ENCODE measurements around the gene SSTR5. TPM values are rescaled to one million over a fixed set of nuclear protein-coding genes. Genes with fewer than 3 reads are reported as not detected.

SSTR5 gene
- total and polyA plus RNA-seq, 2 of the 4 experiments (the other 2 are of a cell fraction) = not detected

GRCh38 chr16:1096169-1097082 is 23.9 kb downstream of the SSTR5 start, which contains the start of gene C1QTNF8:
C1QTNF8 (minus strand) TSS chr16:1096244; CDS start chr16:1094922, 1,322 bp downstream.
- Histone ChIP-seq H2AK9ac (replicated peaks; ENCODE audit: low read depth, low read length, poor library complexity) (no peak within 1 kb of the TSS), H3K79me1 (ENCODE audit: low read depth in 1 of 2, low read length in 2 of 2) (no peaks in the 10 kb centered on the region), H2BK120ac (ENCODE audit: low read depth, low read length) (no peak within 1 kb of the TSS), H3K4me2 (ENCODE audit: low read depth, low read length) (no peak within 1 kb of the TSS), H3K23ac (ENCODE audit: low read depth, low read length) (no peak within 1 kb of the TSS), H3K14ac (replicated peaks; ENCODE audit: low read depth, low read length) (no peak within 1 kb of the TSS), H3K9ac (ENCODE audit: low read depth, low read length) (no peak within 1 kb of the TSS), H2BK20ac (ENCODE audit: low read depth, low read length) (no peak within 1 kb of the TSS), H4K91ac (ENCODE audit: insufficient read depth, low read depth, low read length) (no peak within 1 kb of the TSS), H3K9me1 (ENCODE audit: insufficient read depth, low read length) (no peaks in the 10 kb centered on the region), H3K4me3 (ENCODE audit: insufficient read depth, low read depth, low read length) (no peak within 1 kb of the TSS), H3K27ac (ENCODE audit: insufficient read depth, low read length) (no peak within 1 kb of the TSS), H3K4me1 (ENCODE audit: control insufficient read depth, insufficient read depth, low read length) (no peaks in the 10 kb centered on the region), H2BK15ac (ENCODE audit: low read depth, low read length) (no peak within 1 kb of the TSS), H3K18ac (ENCODE audit: low read depth, low read length) (no peak within 1 kb of the TSS), H4K8ac (ENCODE audit: low read depth in 2 of 2, low read length in 2 of 2) (no peak within 1 kb of the TSS), H3K27me3 (ENCODE audit: control insufficient read depth, insufficient read depth, low read length) (peaks cover 7% of the 10 kb centered on the region; the same call in 1 of the 2 replicates), H3K4ac (ENCODE audit: low read depth, low read length) (no peak within 1 kb of the TSS), H2AK5ac (ENCODE audit: low read depth, low read length) (no peak within 1 kb of the TSS), H4K20me1 (ENCODE audit: insufficient read depth, low read length) (no peaks in the 10 kb centered on the region), H2AFZ (replicated peaks; ENCODE audit: low read length, poor library complexity) (no peak within 1 kb of the TSS), H4K5ac (ENCODE audit: low read depth, low read length) (no peak within 1 kb of the TSS), H3K36me3 (ENCODE audit: control insufficient read depth, insufficient read depth, low read length) (no peaks in the 10 kb centered on the region), H3K56ac (ENCODE audit: extremely low read depth, insufficient read depth, low read length) (no peak within 1 kb of the TSS), H3K9me3 (ENCODE audit: control insufficient read depth, insufficient read depth, low read length) (no peaks in the 10 kb centered on the region), H2BK5ac (ENCODE audit: low read depth, low read length, poor library complexity, severe bottlenecking) (no peak within 1 kb of the TSS)
- ChIA-PET CTCF (no interaction called here), POLR2A (ENCODE audit: unreplicated experiment) (no interaction called here)
- DNase-seq (no peak), ATAC-seq (ENCODE audit: low read depth) (no peak)
- 63% methylated on average over 16 of the region's 55 CpGs; no CpG with 5 or more reads in 1 of the 2 experiments for WGBS, 2 experiments (ENCODE audit: extremely low coverage in 2 of 2, insufficient read length in 1 of 2)
- no TSS peak for BruUV-seq (replicated peaks)
- intact Hi-C loops (cut with micrococcal nuclease) (no loop called here), dilution Hi-C loops (cut with HindIII; ENCODE audit: low sequenced_read_pairs, unreplicated experiment) (no loop called here), in situ Hi-C loops (cut with MboI; ENCODE audit: low sequenced_read_pairs) (no loop called here)
- TF ChIP-seq CTCF (conservative IDR thresholded peaks at IDR 0.05; ENCODE audit: low read depth, low read length) (no peak), MXI1 (IDR thresholded peaks at IDR 0.05; ENCODE audit: borderline replicate concordance, low read depth, low read length) (no peak), ELK1 (IDR thresholded peaks at IDR 0.05; ENCODE audit: borderline replicate concordance, low read depth, low read length) (no peak), FOS (IDR thresholded peaks at IDR 0.05; ENCODE audit: low read depth, low read length) (no peak), USF2 (IDR thresholded peaks at IDR 0.05; ENCODE audit: low read depth, low read length) (no peak), RCOR1 (IDR thresholded peaks at IDR 0.05; ENCODE audit: insufficient replicate concordance, low read length) (no peak), CEBPB (IDR thresholded peaks at IDR 0.05; ENCODE audit: low read depth, low read length) (no peak), MAFK (IDR thresholded peaks at IDR 0.05; ENCODE audit: low read depth, low read length) (no peak), POLR2A (IDR thresholded peaks at IDR 0.05; ENCODE audit: low read depth, low read length) (no peak), MAZ (IDR thresholded peaks at IDR 0.05; ENCODE audit: borderline replicate concordance, low read depth, low read length) (no peak), NFE2L2 (IDR thresholded peaks at IDR 0.05; ENCODE audit: low read depth, low read length) (no peak), SMC3 (IDR thresholded peaks at IDR 0.05; ENCODE audit: low read depth, low read length) (no peak), BHLHE40 (IDR thresholded peaks at IDR 0.05; ENCODE audit: low read depth, low read length) (no peak), RFX5 (IDR thresholded peaks at IDR 0.05; ENCODE audit: low read depth, low read length) (no peak), RAD21 (IDR thresholded peaks at IDR 0.05; ENCODE audit: low read length) (no peak)

All from IMR-90 (cell line).